GM18870 (cell line): ENCODE results near the gene CHCHD3.
A peak's percentile ranks its signal among the peaks of the same experiment; 100 is the strongest.

Source experiments
- ATAC-seq: cut with Tn5 transposase; IDR thresholded peaks from one replicate; pipeline ENCODE4 v1.9.1; 2021; ENCODE audit warnings: moderate library complexity; ENCODE audit not compliant: unreplicated experiment

CHCHD3 gene

GRCh38 chr7:132828502-132828901, 253.4 kb downstream of the CHCHD3 start:
- ATAC-seq = peak; percentile 53

DNA sequence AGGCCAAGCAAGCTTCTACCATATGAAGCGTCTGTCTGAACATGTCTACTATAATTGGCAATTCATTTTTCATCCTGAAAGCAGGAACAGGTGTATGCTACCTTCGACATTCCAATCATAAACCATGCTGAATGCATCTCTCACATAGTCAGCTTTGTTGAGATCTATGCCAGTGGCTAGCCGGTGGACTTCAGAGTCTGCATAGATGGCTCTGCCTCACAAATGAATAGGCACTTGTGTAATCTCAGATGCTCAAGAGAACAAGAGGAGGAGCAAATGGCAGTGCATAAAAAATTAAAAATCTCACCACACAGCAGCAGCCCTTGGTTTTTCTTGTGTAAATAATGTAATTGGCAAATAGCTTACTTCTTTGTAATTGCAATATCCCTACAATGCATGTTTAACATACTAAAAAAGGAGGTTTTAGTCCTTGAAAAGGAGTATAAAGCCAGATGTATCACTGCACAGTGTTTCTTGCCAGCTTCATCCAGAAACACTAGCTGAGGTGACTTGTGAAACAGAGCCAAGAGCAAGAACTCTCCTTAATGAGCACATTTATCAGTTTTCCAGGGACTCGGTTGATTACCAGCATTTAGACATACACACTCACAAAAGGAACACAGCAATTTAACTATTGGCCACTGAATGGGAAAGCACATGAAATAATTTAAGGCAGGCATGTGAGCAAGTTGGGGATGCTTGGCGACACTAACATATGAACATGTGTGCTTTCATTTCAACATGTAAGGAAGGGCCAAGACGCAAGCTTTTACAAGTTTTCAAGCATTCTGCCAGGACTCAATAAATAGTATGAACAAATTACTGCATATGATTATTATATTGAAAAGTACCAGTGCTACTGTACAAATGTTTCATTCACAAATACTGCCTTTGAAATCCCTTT, 255.7 kb downstream of the CHCHD3 start:
- ATAC-seq = no peak

GRCh38 chr7:132825222-132825621, 256.7 kb downstream of the CHCHD3 start:
- ATAC-seq = no peak

DNA sequence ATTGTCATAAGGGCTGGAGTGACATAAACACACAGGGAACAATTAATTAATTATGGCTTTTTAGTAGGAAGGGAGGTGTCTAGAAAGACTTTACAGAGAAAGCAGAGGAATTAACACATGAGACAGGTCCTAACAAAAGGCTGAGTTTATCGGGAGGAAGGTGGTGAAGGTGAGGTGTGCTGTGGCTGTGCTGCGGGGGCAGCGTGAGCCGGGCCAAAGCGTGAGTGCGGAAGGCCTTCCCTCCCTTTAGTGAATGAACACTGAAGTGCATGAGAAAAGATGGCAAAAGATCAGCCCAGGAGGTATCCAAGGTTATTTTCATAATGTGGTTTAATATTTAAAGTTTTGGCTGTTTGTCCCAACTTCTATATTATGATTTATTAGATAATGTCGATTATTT, 262.2 kb downstream of the CHCHD3 start:
- no peak for ATAC-seq

- no peak for ATAC-seq
Observed at GRCh38 chr7:132817949-132818348, 263.9 kb downstream of the CHCHD3 start.

DNA sequence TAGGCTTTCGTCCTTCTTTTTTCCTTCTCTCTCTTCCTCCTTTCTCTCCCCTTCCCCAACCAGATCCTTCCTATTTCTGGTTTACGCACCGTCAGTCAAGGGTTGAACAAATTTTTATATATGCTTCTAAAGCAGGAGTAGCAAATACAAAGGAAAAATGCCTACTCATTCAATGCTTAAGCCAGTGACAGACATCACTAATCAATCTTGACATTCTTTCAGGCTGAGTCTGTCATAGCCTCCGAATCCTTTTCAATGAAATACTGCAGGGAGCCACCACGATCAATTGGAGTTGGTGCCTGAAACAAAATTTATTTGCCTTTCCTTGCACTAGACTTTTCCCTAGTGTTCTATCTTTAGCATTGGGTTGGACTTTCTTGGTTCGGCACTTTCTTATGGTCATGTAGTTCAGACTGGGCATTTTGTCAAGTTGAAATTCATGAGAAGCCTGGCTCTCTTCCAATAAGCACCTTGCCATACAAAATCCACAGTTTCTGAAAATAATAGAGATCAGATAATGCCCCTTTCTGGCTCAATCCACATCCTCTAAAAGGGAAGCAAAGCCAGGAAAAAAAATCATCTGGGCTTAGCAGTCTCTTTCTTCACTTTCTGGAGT, 266.1 kb downstream of the CHCHD3 start:
- no peak for ATAC-seq

DNA sequence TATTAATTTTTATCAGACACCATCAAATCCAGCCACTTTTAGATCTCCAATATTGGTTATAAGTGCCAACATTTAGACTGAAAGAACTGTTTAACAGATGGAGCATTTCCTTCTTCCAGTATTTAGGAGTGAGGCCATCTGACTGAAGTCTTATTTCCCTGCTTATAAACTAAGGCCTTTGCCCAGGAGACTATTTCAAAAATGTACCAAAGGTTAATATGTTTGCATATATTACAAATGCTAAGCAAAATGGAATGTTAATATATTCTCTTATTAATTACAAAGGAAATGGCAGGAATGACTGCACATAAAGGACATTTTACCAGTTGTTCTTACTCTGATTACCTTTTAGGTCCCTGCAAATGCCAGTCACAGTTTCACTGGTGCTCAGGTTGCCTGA, 266.8 kb downstream of the CHCHD3 start:
- ATAC-seq = no peak

DNA sequence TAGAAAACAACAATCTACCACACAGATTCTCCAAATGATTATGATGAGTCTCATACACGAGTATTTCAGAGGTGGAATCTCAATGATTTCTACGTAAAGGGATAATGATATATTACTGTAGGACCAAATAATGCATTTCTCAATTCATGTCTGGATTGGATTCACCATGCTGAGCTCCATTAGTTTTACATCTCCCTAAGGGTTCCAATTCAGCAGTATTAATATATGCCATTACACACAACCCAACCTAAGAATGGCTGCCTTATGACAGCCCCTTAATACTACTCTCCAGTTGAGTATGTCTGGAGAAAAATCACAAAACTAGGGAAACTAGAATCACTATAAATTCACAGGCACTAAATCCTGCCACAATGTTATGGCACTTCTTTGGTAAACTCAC, 271.3 kb downstream of the CHCHD3 start:
- no peak for ATAC-seq

DNA sequence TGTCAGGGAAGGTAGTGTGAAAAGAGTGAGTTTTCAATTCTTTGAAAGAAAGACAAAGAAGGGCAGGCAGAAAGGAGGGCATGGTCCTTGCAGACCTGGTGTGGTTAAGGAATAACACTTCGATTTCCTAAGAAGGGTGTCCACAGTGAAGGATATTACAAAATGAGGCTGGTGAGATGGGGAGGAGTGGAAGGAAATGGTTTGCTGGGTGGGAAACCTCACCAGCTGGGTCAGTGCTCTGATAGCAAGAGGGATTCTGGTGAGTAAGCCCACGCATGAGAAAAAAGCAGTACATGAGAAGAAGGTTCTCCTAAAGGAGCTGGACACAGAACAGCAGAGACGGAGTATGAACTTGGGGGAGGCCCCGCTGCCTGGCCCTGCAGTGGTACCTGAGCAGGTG, 275.1 kb downstream of the CHCHD3 start:
- ATAC-seq = no peak

GRCh38 chr7:132805766-132806165, 276.1 kb downstream of the CHCHD3 start:
- no peak for ATAC-seq

DNA sequence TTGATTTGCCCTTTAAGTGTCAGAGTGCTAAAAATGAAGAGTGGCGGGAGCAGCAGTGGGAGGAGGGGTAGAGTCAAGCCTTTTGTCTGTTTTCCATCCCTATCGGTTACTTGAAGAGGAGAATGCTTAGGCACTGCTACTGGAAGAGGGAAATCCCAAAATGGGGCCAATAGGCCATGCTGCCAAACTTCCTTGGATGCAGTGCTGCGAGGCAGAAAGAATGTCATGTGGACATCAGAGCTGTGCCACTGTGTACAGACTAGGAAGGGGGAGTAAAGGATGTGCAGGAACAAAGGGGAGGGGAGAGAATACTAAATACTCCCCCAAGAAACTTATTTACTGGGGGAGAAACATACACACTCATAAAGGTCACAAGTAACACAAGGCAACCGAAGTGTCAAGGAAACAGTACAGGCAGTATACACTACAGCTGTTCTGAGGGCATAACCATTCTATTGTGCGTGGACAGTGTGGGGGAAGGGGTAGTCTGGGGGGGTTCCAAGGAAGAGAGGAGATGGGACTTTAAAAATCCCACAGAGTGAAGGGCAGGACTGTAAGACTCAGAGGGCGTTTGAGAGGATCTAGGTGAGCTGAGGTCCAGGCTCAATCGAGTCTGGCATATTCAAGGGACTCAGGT, 276.9 kb downstream of the CHCHD3 start:
- no peak for ATAC-seq

DNA sequence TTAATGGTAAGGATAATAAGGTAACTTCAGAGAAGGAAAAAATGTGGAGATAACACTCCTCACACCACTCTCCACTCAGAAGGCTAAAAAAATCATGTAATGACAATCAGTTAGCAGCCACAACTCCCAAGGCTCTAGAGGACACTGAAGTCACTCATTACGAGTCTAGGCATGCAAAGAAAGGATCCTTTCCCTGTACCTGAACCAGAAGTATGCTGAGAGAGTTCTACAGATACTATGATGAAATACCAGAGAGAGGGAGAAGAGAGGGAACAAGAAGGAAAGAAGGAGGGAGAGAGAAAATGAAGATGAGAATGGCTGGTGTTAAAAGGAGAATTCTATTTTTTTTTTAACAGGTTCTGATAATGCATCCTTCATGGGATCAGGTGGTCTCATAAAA, 281.4 kb downstream of the CHCHD3 start:
- ATAC-seq = no peak

GRCh38 chr7:132799081-132799413, 282.8 kb downstream of the CHCHD3 start:
- ATAC-seq = no peak

DNA sequence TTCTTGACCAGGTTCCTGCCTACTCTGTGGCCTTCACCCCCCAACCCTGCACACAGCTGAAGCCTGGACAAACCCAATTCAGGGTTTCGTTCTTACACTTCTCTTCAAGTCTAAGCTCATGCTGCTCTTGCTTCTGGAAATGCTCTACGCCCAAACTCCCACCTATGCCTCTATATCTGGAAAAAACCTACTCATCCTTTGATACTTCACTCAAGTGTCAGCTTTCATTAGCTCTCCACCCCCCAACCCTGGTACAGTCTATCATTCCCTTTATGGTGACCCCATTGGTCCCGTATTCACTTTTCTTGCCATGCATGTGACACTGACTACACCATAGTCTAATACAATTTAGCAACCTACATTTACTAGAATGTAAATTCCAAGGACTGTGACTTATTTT, 284.7 kb downstream of the CHCHD3 start:
- no peak for ATAC-seq

DNA sequence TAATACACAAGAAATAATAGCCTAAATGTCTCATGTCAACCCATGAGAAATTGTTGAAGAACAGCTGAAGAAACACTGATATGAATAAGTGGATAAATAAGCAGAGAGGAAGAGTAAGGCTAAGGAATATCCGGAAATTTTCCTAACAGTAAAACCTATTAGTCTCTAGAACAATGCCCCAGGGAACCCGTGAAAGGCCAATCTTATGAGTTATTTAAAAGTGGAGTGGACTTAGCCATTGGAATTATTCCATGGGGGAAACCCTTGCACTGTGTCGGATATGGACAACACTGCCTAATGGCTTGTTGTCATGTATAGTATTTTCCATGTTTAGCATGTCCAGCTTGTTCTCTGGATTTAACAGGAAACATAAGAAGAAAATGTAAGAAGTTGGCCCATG, 288.4 kb downstream of the CHCHD3 start:
- ATAC-seq = no peak

GRCh38 chr7:132791036-132791435, 290.9 kb downstream of the CHCHD3 start:
- ATAC-seq = no peak

GRCh38 chr7:132790104-132790503, 291.8 kb downstream of the CHCHD3 start:
- no peak for ATAC-seq

DNA sequence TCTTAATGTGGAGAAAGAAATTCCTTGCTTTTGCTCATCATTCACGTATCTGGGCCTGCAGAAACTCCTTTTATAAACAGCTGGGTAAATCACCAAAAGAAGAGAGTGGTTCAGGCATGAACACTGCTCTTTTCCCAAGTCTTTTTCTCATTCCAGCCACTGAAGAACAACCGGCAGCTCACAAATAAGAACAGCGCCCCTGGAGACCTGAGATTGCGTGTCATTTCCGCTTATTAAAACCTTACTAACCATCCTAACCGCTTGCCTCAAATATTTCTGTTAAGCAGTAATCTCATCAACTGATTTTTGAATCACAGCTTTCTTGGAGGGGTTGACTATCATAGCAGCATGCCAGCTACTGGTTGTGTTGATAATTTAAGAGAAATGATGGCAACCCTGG, 292.6 kb downstream of the CHCHD3 start:
- no peak for ATAC-seq

DNA sequence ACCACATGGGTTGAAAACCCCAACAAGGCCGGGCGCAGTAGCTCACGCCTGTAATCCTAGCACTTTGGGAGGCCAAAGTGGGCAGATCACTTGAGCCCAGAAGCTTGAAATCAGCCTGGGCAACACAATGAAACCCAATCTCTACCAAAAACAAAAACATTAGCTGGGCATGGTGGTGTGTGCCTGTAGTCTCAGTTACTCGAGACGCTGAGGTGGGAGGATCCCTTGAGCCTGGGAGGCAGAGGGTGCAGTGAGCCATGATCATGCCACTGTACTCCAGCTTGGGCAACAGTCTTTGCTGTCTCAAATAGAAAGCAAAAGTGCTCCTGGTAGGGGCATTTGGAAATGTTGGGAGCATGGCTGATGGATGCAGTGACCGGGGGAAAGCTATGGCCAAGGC, 296.0 kb downstream of the CHCHD3 start:
- no peak for ATAC-seq

DNA sequence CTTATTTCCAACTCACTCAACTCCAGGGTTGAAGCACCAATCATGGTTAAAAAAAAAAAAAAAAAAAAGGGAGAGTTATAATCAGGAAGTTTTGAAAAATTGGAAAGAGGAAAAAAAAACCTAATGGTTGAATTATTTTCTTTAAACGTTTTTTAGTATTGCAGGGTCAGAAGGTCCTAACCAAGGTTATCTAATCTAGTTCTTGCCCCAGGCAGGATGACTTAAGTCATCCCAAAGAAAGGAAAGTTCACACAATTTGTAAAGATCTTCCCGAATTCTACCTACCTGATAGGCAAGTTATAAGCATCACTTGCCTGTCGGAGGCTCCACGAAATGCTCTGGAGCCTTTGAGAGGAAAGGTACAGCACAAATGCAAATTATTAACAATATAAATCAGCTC, 297.5 kb downstream of the CHCHD3 start:
- no peak for ATAC-seq

DNA sequence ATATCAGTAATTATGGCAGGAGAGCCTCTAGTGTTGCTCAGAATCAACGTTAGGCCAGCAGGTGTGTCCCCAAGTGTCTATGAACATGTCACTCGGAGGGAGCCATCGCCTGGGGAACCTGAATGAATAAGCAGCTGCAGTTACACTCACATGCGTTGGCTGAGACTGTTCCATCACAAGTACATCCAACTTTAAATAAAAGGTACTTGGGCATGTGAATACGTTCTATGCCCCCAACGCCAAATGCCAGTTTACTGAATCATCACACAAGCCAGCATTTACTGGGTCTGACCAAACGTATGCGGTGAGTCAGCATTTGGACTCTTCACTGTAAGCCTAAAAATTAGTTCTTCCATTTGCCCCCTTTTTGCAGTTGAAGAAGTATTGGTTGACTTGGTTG, 298.1 kb downstream of the CHCHD3 start:
- ATAC-seq = no peak
